ENCODE data around the gene CIAO2A.

CIAO2A gene

GRCh38 chr15:64029633-64030032 is 64.0 kb downstream of the CIAO2A start:
- Histone ChIP-seq H3K27me3 (ENCODE audit: insufficient read depth, low read depth) (no peaks in the 10 kb centered on the region), H3K9ac (no peak overlapping the region), H3K4me2 (no peak overlapping the region), H2AFZ (ENCODE audit: low read depth) (no peak overlapping the region), H3K4me1 (ENCODE audit: low read depth, poor library complexity, severe bottlenecking) (peaks cover 8% of the 10 kb centered on the region), H3K27ac (no peak overlapping the region), H4K20me1 (ENCODE audit: insufficient read depth) (no peaks in the 10 kb centered on the region), H3K4me3 (IDR thresholded peaks at IDR 0.05; ENCODE audit: insufficient read depth, low read depth, low read length) (no peak overlapping the region), H3K79me2 (ENCODE audit: insufficient read depth, low read depth) (no peaks in the 10 kb centered on the region), H3K36me3 (ENCODE audit: insufficient read depth) (no peaks in the 10 kb centered on the region)
- no peak for TF ChIP-seq CTCF (conservative IDR thresholded peaks at IDR 0.05; ENCODE audit: low read depth, low read length)

- no peak overlapping the region for H3K9ac ChIP-seq
- TF ChIP-seq CTCF (conservative IDR thresholded peaks at IDR 0.05; ENCODE audit: low read depth, low read length), result no peak
These were observed 64.5 kb downstream of the CIAO2A start for GRCh38 chr15:64029110-64029509.

GRCh38 chr15:64026591-64026990 is 67.0 kb downstream of the CIAO2A start:
- H3K4me2 ChIP-seq, result no peak overlapping the region
- no peak for TF ChIP-seq CTCF (conservative IDR thresholded peaks at IDR 0.05; ENCODE audit: low read depth, low read length)

More at GRCh38 chr15:64029110-64029509, 64.5 kb downstream of the CIAO2A start:
- H4K20me1 ChIP-seq (ENCODE audit: insufficient read depth), result no peaks in the 10 kb centered on the region
- H3K79me2 ChIP-seq (ENCODE audit: insufficient read depth, low read depth), result no peaks in the 10 kb centered on the region
- H3K4me2 ChIP-seq, result no peak overlapping the region
- no peaks in the 10 kb centered on the region for H3K36me3 ChIP-seq (ENCODE audit: insufficient read depth)
- H3K4me1 ChIP-seq (ENCODE audit: low read depth, poor library complexity, severe bottlenecking), result peaks cover 8% of the 10 kb centered on the region
- H3K27ac ChIP-seq, result no peak overlapping the region
- no peaks in the 10 kb centered on the region for H3K27me3 ChIP-seq (ENCODE audit: insufficient read depth, low read depth)
- no peak overlapping the region for H2AFZ ChIP-seq (ENCODE audit: low read depth)
- H3K4me3 ChIP-seq (IDR thresholded peaks at IDR 0.05; ENCODE audit: insufficient read depth, low read depth, low read length), result no peak overlapping the region

GRCh38 chr15:64024172-64025050 is 69.2 kb downstream of the CIAO2A start:
- Histone ChIP-seq H3K9ac (no peak overlapping the region), H3K27ac (no peak overlapping the region), H3K4me3 (IDR thresholded peaks at IDR 0.05; ENCODE audit: insufficient read depth, low read depth, low read length) (no peak overlapping the region), H3K36me3 (ENCODE audit: insufficient read depth) (no peaks in the 10 kb centered on the region), H3K4me1 (ENCODE audit: low read depth, poor library complexity, severe bottlenecking) (peaks cover 8% of the 10 kb centered on the region), H2AFZ (ENCODE audit: low read depth) (no peak overlapping the region; the same call in 1 of the 2 replicates), H3K79me2 (ENCODE audit: insufficient read depth, low read depth) (no peaks in the 10 kb centered on the region), H4K20me1 (ENCODE audit: insufficient read depth) (no peaks in the 10 kb centered on the region), H3K27me3 (ENCODE audit: insufficient read depth, low read depth) (no peaks in the 10 kb centered on the region), H3K4me2 (no peak overlapping the region)
- TF ChIP-seq CTCF (conservative IDR thresholded peaks at IDR 0.05; ENCODE audit: low read depth, low read length), result no peak

More at GRCh38 chr15:64026591-64026990, 67.0 kb downstream of the CIAO2A start:
- H3K9ac ChIP-seq, result no peak overlapping the region
- peaks cover 8% of the 10 kb centered on the region for H3K4me1 ChIP-seq (ENCODE audit: low read depth, poor library complexity, severe bottlenecking)
- H3K79me2 ChIP-seq (ENCODE audit: insufficient read depth, low read depth), result no peaks in the 10 kb centered on the region
- no peaks in the 10 kb centered on the region for H3K27me3 ChIP-seq (ENCODE audit: insufficient read depth, low read depth)
- H4K20me1 ChIP-seq (ENCODE audit: insufficient read depth), result no peaks in the 10 kb centered on the region
- no peaks in the 10 kb centered on the region for H3K36me3 ChIP-seq (ENCODE audit: insufficient read depth)
- no peak overlapping the region for H2AFZ ChIP-seq (ENCODE audit: low read depth)
- no peak overlapping the region for H3K4me3 ChIP-seq (IDR thresholded peaks at IDR 0.05; ENCODE audit: insufficient read depth, low read depth, low read length)
- H3K27ac ChIP-seq, result no peak overlapping the region

Data from KMS-11 (cell line).